A549 (cell line): ENCODE data around the gene ERGIC2. TPM values are rescaled to one million over a fixed set of nuclear protein-coding genes. Genes with fewer than 3 reads are reported as not detected.

Experiments used
- ATAC-seq, 2 experiments: fragments of 200-7000 bp in 1 of 2; fragments of >200 bp in 1 of 2; cut with Nextera tagmentation in 1 of 2; cut with Tn5 transposase in 1 of 2; 3 replicates each; pipeline versions ENCODE4 v1.8.0 to v1.9.1; 2018 to 2020; ENCODE audit warnings: mild to moderate bottlenecking in 1 of 2, moderate library complexity in 1 of 2
- CTCF ChIA-PET: fragments of 300-600 bp; sonication (Branson Sonifier 250); formaldehyde crosslinking; extraction: SDS; loops from one replicate; lab custom pipeline; 2021; ENCODE audit warnings: antibody characterized with exemption, inconsistent platforms; lab: Yijun Ruan, JAX
- POLR2A ChIA-PET: fragments of 350-600 bp; formaldehyde crosslinking; extraction: SDS; loops from one replicate; lab custom pipeline; 2021; ENCODE audit warnings: antibody characterized with exemption, inconsistent platforms; lab: Yijun Ruan, JAX
- DNase-seq, 2 experiments: peaks; one replicate each; pipeline versions ENCODE4 v3.0.0 to v3.0.0-alpha.2; 2011 to 2016; ENCODE audit warnings: low read depth in 1 of 2, low spot score in 1 of 2
- FAIRE-seq: peaks from 2 replicates; lab custom pipeline; 2011; peaks lifted over from hg19 to GRCh38; lab: Jason Lieb, UNC
- H3K27ac ChIP-seq, 2 experiments: fragments of >200 bp; sonication (Bioruptor Twin); formaldehyde crosslinking; 3 replicates each; pipeline ENCODE4 v1.5.1; 2016 to 2017
- H3K4me1 ChIP-seq: fragments of >200 bp; sonication (Bioruptor Twin); formaldehyde crosslinking; 3 replicates; pipeline ENCODE4 v1.6.1; 2016
- H3K4me2 ChIP-seq: fragments of >200 bp; sonication (Bioruptor Twin); formaldehyde crosslinking; 3 replicates; pipeline ENCODE4 v1.6.1; 2016
- H3K4me3 ChIP-seq: fragments of >200 bp; sonication (Bioruptor Twin); formaldehyde crosslinking; 3 replicates; pipeline ENCODE4 v1.5.1; 2016
- H3K9me3 ChIP-seq: fragments of >200 bp; sonication (Bioruptor Twin); formaldehyde crosslinking; 3 replicates; pipeline ENCODE4 v1.6.1; 2016
- ATOH8 ChIP-seq: fragments of 250-450 bp; sonication (Bioruptor Pico); IDR thresholded peaks from 2 replicates; pipeline ENCODE4 v1.5.0; 2020; ENCODE audit warnings: low read depth, mild to moderate bottlenecking, moderate library complexity
- BHLHE40 ChIP-seq: IDR thresholded peaks from 2 replicates; pipeline ENCODE4 v1.6.1; 2012; ENCODE audit warnings: low read depth, low read length, inconsistent platforms
- CHD2 ChIP-seq: fragments of 150-350 bp; IDR thresholded peaks from 2 replicates; pipeline ENCODE4 v1.6.1; 2014; ENCODE audit warnings: low read length; ENCODE audit not compliant: partially characterized antibody
- CHD4 ChIP-seq: fragments of 200-600 bp; sonication (generic); IDR thresholded peaks from 2 replicates; pipeline ENCODE4 v1.6.1; 2016; ENCODE audit warnings: antibody characterized with exemption, mild to moderate bottlenecking, borderline replicate concordance
- CTCF ChIP-seq: fragments of >200 bp; sonication (Bioruptor Twin); formaldehyde crosslinking; IDR thresholded peaks from 3 replicates; pipeline ENCODE4 v1.5.1; 2016
- ELK1 ChIP-seq: fragments of 150-350 bp; IDR thresholded peaks from 2 replicates; pipeline ENCODE4 v1.6.1; 2014; ENCODE audit warnings: low read depth, mild to moderate bottlenecking, low read length
- EP300 ChIP-seq, 2 experiments: fragments of >200 bp; sonication (Bioruptor Twin); formaldehyde crosslinking; IDR thresholded peaks; 2 replicates in 1 of 2; 3 replicates in 1 of 2; pipeline ENCODE4 v1.6.1; 2016 to 2017
- ESRRA ChIP-seq: fragments of 150-350 bp; IDR thresholded peaks from 2 replicates; pipeline ENCODE4 v1.6.1; 2014; ENCODE audit warnings: mild to moderate bottlenecking, low read length, borderline replicate concordance
- HOXB5 ChIP-seq: fragments of 250-450 bp; sonication (Bioruptor Pico); IDR thresholded peaks from 2 replicates; pipeline ENCODE4 v1.5.0; 2020; ENCODE audit warnings: mild to moderate bottlenecking, moderate library complexity
- KDM5A ChIP-seq: fragments of 200-600 bp; sonication (generic); IDR thresholded peaks from 2 replicates; pipeline ENCODE4 v1.6.1; 2016; ENCODE audit warnings: antibody characterized with exemption, mild to moderate bottlenecking
- MAZ ChIP-seq: fragments of 150-350 bp; IDR thresholded peaks from 2 replicates; pipeline ENCODE4 v1.6.1; 2014; ENCODE audit warnings: antibody characterized with exemption, low read depth, low read length, borderline replicate concordance
- MYC ChIP-seq: IDR thresholded peaks from 2 replicates; pipeline ENCODE4 v1.6.1; 2012; ENCODE audit warnings: mild to moderate bottlenecking, inconsistent platforms, low read length, improper control_type of control experiment, borderline replicate concordance
- NFE2L2 ChIP-seq: fragments of 150-350 bp; conservative IDR thresholded peaks from 2 replicates; pipeline ENCODE4 v1.6.1; 2014; ENCODE audit warnings: low read length
- NR3C1 ChIP-seq: fragments of >200 bp; sonication (Bioruptor Twin); formaldehyde crosslinking; IDR thresholded peaks from 3 replicates; pipeline ENCODE4 v1.6.1; 2017
- PHF8 ChIP-seq: fragments of 200-600 bp; sonication (generic); IDR thresholded peaks from 2 replicates; pipeline ENCODE4 v1.6.1; 2016; ENCODE audit warnings: low read depth, mild to moderate bottlenecking, antibody characterized with exemption, moderate library complexity, borderline replicate concordance
- RCOR1 ChIP-seq: fragments of 150-350 bp; IDR thresholded peaks from 2 replicates; pipeline ENCODE4 v1.6.1; 2014; ENCODE audit warnings: antibody characterized with exemption, low read length, low read depth
- RNF2 ChIP-seq: fragments of 200-600 bp; sonication (generic); IDR thresholded peaks from 2 replicates; pipeline ENCODE4 v1.6.1; 2016; ENCODE audit warnings: low read depth, mild to moderate bottlenecking, antibody characterized with exemption, moderate library complexity, borderline replicate concordance
- USF2 ChIP-seq: fragments of 450-650 bp; IDR thresholded peaks from 2 replicates; pipeline ENCODE4 v1.6.1; 2014; ENCODE audit warnings: antibody characterized with exemption
- ZC3H11A ChIP-seq: fragments of 450-650 bp; IDR thresholded peaks from 2 replicates; pipeline ENCODE4 v1.6.1; 2014; ENCODE audit warnings: antibody characterized with exemption, mild to moderate bottlenecking
- ZFP36 ChIP-seq: fragments of 450-650 bp; IDR thresholded peaks from 2 replicates; pipeline ENCODE4 v1.6.1; 2014; ENCODE audit warnings: borderline replicate concordance; ENCODE audit not compliant: partially characterized antibody
- ZNF302 ChIP-seq: fragments of 250-450 bp; sonication (Bioruptor Pico); IDR thresholded peaks from 2 replicates; pipeline ENCODE4 v1.9.0; 2021; ENCODE audit warnings: inconsistent platforms, mild to moderate bottlenecking, moderate library complexity
- ZSCAN20 ChIP-seq: fragments of 250-450 bp; sonication (Bioruptor Pico); IDR thresholded peaks from 2 replicates; pipeline ENCODE4 v1.8.0; 2022; ENCODE audit warnings: mild to moderate bottlenecking, moderate library complexity
- WGBS: methylation state at CpG from one replicate; pipeline ENCODE4 v1.1.6; 2017; ENCODE audit errors: missing lambda C conversion rate; 5-methylcytosine and 5-hydroxymethylcytosine counted together
- polyA plus RNA-seq, 4 experiments: library from polyadenylated mRNA; depleted of rRNA in 3 of 4; stranded (reverse); fragments of >200 nt; fragmentation: RNase III in 1 of 4; extraction: RNeasy Plus Mini Kit Qiagen cat#74134 plus additional on column Dnase treatment in 1 of 4; gene quantifications; 2 replicates in 3 of 4; 3 replicates in 1 of 4; pipeline ENCODE4 v1.2.3, GENCODE V29; 2011 to 2017
- TF ChIP-seq, protein P1 (sequence below): fragments of 250-450 bp; sonication (Bioruptor Pico); IDR thresholded peaks from 2 replicates; pipeline ENCODE4 v1.5.0; 2021; ENCODE audit warnings: mild to moderate bottlenecking, moderate library complexity, borderline replicate concordance
- TF ChIP-seq, protein P2 (sequence below): fragments of >200 bp; sonication (Bioruptor Twin); formaldehyde crosslinking; IDR thresholded peaks from 3 replicates; pipeline ENCODE4 v1.6.1; 2016

Gene ERGIC2
- polyA plus RNA-seq, 2 of the 4 experiments (the other 2 are of a cell fraction), result 69.3 to 94.1 TPM

DNA sequence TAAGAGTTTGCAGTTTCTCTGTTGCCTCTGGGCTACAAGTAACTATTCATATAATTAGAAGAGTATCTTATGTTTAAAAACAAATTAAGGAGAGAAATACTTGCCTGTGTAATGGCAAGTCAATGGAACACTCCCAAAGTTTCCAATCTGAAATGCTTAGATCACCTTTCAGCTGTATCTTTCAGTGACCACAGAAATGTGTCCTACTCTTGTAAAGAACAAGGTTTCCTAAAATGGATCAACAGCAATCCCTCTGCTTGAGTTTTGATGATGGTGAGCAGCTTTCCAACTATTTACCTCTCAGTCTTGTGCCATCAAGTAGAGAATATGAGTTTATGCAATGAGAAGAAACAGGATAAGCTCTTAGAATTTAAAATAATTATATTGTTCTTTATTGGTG is 92.9 kb downstream of the ERGIC2 start:
- ChIA-PET POLR2A (no interaction called here), CTCF (no interaction called here)
- no peak for ATAC-seq

DNA sequence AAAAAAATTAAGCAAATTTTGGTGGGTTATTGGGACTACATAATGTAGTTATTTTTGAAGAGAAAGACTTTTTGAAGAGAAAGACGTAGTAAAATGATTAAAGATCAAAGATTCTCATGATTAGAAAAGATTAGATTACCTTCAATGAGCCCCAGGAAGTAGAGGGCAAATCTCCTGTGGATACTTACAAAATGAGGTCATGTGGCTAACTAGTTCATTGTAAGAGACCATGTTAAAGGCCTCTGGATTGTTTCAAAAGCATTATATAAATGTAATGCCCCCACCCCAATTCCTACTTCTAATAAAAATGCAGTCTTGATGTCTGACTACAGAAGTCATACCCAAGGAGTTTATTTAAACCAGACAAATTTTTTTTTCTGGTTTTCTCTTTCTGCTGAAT is 93.3 kb downstream of the ERGIC2 start:
- Histone ChIP-seq H3K4me3 (no peak overlapping the region), H3K9me3 (no peaks in the 10 kb centered on the region), H3K27ac (no peak overlapping the region)
- 0% methylated on average over 1 of the region's 1 CpG for WGBS
- ChIA-PET POLR2A (no interaction called here), CTCF (no interaction called here)
- DNase-seq (no peak), ATAC-seq (no peak), FAIRE-seq (no peak)
- no peak for TF ChIP-seq RNF2
- TF ChIP-seq EP300 (IDR thresholded peaks at IDR 0.05), result no peak
- TF ChIP-seq MAZ, result no peak
- no peak for TF ChIP-seq ELK1
- TF ChIP-seq RCOR1, result no peak
- TF ChIP-seq ZC3H11A, result no peak
- TF ChIP-seq ZSCAN20 (CRISPR knock-in tag), result no peak
- TF ChIP-seq CHD4, result no peak
- TF ChIP-seq NFE2L2, result no peak
- TF ChIP-seq USF2, result no peak
- TF ChIP-seq, all 56 proteins: peak for 0
- no peaks in the 10 kb centered on the region for H3K4me1 ChIP-seq
- no peak overlapping the region for H3K4me2 ChIP-seq

More for the DNA sequence above, 92.9 kb downstream of the ERGIC2 start:
- FAIRE-seq, result no peak
- Histone ChIP-seq H3K27ac (no peak overlapping the region), H3K4me1 (no peaks in the 10 kb centered on the region), H3K9me3 (no peaks in the 10 kb centered on the region)
- TF ChIP-seq KDM5A (no peak), ATOH8 (CRISPR knock-in tag) (no peak), CTCF (no peak), ZNF302 (CRISPR knock-in tag) (no peak), ZC3H11A (no peak), ZFP36 (no peak), BHLHE40 (no peak), PHF8 (no peak), CHD2 (no peak), HOXB5 (CRISPR knock-in tag) (no peak), NR3C1 (no peak), ESRRA (no peak), MYC (no peak)
- TF ChIP-seq, protein P1, sequence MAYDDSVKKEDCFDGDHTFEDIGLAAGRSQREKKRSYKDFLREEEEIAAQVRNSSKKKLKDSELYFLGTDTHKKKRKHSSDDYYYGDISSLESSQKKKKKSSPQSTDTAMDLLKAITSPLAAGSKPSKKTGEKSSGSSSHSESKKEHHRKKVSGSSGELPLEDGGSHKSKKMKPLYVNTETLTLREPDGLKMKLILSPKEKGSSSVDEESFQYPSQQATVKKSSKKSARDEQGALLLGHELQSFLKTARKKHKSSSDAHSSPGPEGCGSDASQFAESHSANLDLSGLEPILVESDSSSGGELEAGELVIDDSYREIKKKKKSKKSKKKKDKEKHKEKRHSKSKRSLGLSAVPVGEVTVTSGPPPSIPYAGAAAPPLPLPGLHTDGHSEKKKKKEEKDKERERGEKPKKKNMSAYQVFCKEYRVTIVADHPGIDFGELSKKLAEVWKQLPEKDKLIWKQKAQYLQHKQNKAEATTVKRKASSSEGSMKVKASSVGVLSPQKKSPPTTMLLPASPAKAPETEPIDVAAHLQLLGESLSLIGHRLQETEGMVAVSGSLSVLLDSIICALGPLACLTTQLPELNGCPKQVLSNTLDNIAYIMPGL (CRISPR knock-in tag), result no peak
- TF ChIP-seq, protein P2, sequence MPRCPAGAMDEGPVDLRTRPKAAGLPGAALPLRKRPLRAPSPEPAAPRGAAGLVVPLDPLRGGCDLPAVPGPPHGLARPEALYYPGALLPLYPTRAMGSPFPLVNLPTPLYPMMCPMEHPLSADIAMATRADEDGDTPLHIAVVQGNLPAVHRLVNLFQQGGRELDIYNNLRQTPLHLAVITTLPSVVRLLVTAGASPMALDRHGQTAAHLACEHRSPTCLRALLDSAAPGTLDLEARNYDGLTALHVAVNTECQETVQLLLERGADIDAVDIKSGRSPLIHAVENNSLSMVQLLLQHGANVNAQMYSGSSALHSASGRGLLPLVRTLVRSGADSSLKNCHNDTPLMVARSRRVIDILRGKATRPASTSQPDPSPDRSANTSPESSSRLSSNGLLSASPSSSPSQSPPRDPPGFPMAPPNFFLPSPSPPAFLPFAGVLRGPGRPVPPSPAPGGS, result no peak
- TF ChIP-seq, all 56 proteins: peak for 0
- no peak overlapping the region for H3K4me2 ChIP-seq
- H3K4me3 ChIP-seq, result no peak overlapping the region
- no peak for DNase-seq
